A673 (cell line): ENCODE measurements around the gene ARHGAP1. TPM values are rescaled to one million over a fixed set of nuclear protein-coding genes. Genes with fewer than 3 reads are reported as not detected.

Experiments used
- BruUV-seq: library from RNA; stranded (reverse); fragments of 400-500 nt; replicated peaks from 2 replicates; lab custom pipeline; 2021; lab: Mats Ljungman, UMichigan
- CTCF ChIA-PET: fragments of 300-600 bp; sonication (Branson Sonifier 250); formaldehyde crosslinking; loops from one replicate; lab custom pipeline; 2022; ENCODE audit warnings: antibody characterized with exemption; lab: Charles Lee
- POLR2A ChIA-PET: fragments of 300-600 bp; sonication (Branson Sonifier 250); formaldehyde crosslinking; loops from one replicate; lab custom pipeline; 2022; ENCODE audit warnings: antibody characterized with exemption; ENCODE audit not compliant: low non-redundant PET; lab: Charles Lee
- DNase-seq: peaks from one replicate; pipeline ENCODE4 v3.0.0-alpha.2; 2015; ENCODE audit warnings: low spot score
- H3K27ac ChIP-seq: fragments of 200-600 bp; sonication (generic); 2 replicates; pipeline ENCODE4 v1.5.1; 2016; ENCODE audit warnings: mixed run types, low read depth, mild to moderate bottlenecking, mixed read lengths, antibody characterized with exemption, low read length; ENCODE audit not compliant: poor library complexity, severe bottlenecking
- H3K27me3 ChIP-seq: fragments of 200-600 bp; sonication (generic); replicated peaks from 2 replicates; pipeline ENCODE4 v1.6.1; 2017; ENCODE audit warnings: mixed run types, low read depth, mild to moderate bottlenecking, mixed read lengths, antibody characterized with exemption, low read length; ENCODE audit not compliant: insufficient read depth, poor library complexity
- H3K36me3 ChIP-seq: fragments of 200-600 bp; sonication (generic); 2 replicates; pipeline ENCODE4 v1.6.1; 2016; ENCODE audit warnings: mixed run types, mild to moderate bottlenecking, mixed read lengths, antibody characterized with exemption, low read length; ENCODE audit not compliant: insufficient read depth, poor library complexity, severe bottlenecking
- H3K4me1 ChIP-seq: fragments of 200-600 bp; sonication (generic); 2 replicates; pipeline ENCODE4 v1.6.1; 2017; ENCODE audit warnings: mixed run types, mild to moderate bottlenecking, mixed read lengths, antibody characterized with exemption, low read length; ENCODE audit not compliant: insufficient read depth, poor library complexity, severe bottlenecking
- H3K4me3 ChIP-seq: fragments of 200-600 bp; sonication (generic); 2 replicates; pipeline ENCODE4 v1.5.1; 2016; ENCODE audit warnings: low read depth, mixed run types, mild to moderate bottlenecking, mixed read lengths, low read length; ENCODE audit not compliant: poor library complexity, severe bottlenecking
- H3K9me3 ChIP-seq: fragments of 200-600 bp; sonication (generic); 2 replicates; pipeline ENCODE4 v1.6.1; 2016; ENCODE audit warnings: mixed run types, low read depth, mild to moderate bottlenecking, mixed read lengths, antibody characterized with exemption, low read length; ENCODE audit not compliant: poor library complexity, severe bottlenecking
- CTCF ChIP-seq: fragments of 300-800, 200-600 bp; sonication (generic); conservative IDR thresholded peaks from 2 replicates; pipeline ENCODE4 v1.5.1; 2017; ENCODE audit warnings: low read depth, mild to moderate bottlenecking, antibody characterized with exemption, low read length, moderate library complexity, mixed read lengths
- EZH2 ChIP-seq: fragments of 200-600 bp; sonication (generic); IDR thresholded peaks from 2 replicates; pipeline ENCODE4 v1.6.1; 2017; ENCODE audit warnings: borderline replicate concordance, low read depth, mild to moderate bottlenecking, mixed read lengths, antibody characterized with exemption, low read length; ENCODE audit not compliant: poor library complexity, severe bottlenecking
- intact Hi-C: fragments of 100-400 bp; cut with micrococcal nuclease; formaldehyde crosslinking; loops from one replicate; pipeline ENCODE4 v1.10.0; 2022; ENCODE audit not compliant: unreplicated experiment
- total RNA-seq: library from RNA; stranded (reverse); gene quantifications from 2 replicates; pipeline ENCODE4 v1.2.3, GENCODE V29; 2021

The ARHGAP1 gene
- total RNA-seq, 1 experiment from 2014 or later, result 89.3 TPM

DNA sequence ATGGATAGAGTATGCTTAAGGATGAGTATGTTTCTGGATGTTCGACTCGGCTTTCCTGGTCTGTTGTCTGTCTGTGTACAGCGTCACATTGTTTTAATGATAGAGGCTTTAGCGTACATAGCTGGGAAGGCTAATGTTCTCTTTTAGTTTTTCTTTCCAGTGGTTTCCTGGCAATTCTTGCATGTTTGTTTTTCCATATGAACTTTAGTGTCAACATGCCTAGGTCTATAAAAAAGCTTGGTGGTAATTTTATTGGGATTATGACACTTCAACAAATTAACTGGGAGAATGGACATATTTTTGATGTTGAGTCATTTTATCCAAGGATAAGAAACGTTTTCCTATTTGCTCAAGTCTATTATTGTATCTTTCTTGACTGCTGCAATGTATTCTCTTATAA is 36.2 kb upstream of the ARHGAP1 start:
- Histone ChIP-seq H3K4me1 (no peaks in the 10 kb centered on the region), H3K27ac (no peak overlapping the region), H3K9me3 (no peaks in the 10 kb centered on the region), H3K36me3 (peaks cover 8% of the 10 kb centered on the region), H3K27me3 (no peaks in the 10 kb centered on the region), H3K4me3 (no peak overlapping the region)
- ChIA-PET POLR2A (no interaction called here), CTCF (no interaction called here)
- intact Hi-C loops, result no loop called here
- TF ChIP-seq EZH2, result no peak
- no peak for TF ChIP-seq CTCF
- no peak for DNase-seq
- no TSS peak for BruUV-seq

DNA sequence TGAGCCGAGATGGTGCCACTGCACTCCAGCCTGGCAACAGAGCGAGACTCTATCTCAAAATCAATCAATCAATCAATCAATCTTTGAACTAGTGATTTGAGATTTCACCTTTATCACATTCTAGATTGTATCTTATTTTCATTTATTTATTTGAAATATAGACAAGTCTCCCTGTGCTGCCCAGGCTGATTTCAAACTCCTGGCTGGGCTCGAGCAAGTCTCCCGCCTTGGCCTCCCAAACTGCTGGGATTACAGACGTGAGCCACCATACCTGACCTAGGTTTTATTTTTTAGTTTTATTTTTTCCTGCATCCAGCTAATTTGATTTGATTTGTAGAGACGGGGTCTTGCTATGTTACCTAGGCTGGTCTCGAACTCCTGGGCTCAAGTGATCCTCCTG is 35.7 kb upstream of the ARHGAP1 start:
- H3K27ac ChIP-seq, result no peak overlapping the region
- peaks cover 3% of the 10 kb centered on the region for H3K36me3 ChIP-seq
- H3K9me3 ChIP-seq, result no peaks in the 10 kb centered on the region
- no peaks in the 10 kb centered on the region for H3K4me1 ChIP-seq
- ChIA-PET CTCF (no interaction called here), POLR2A (no interaction called here)
- no peak for TF ChIP-seq CTCF
- no peak for TF ChIP-seq EZH2
- no peaks in the 10 kb centered on the region for H3K27me3 ChIP-seq
- H3K4me3 ChIP-seq, result no peak overlapping the region
- DNase-seq, result no peak
- intact Hi-C loops, result no loop called here
- no TSS peak for BruUV-seq

GRCh38 chr11:46733234-46733633 is 32.8 kb upstream of the ARHGAP1 start:
- CTCF ChIA-PET, result no interaction called here

More at GRCh38 chr11:46733234-46733633, 32.8 kb upstream of the ARHGAP1 start:
- Histone ChIP-seq H3K27me3 (no peaks in the 10 kb centered on the region), H3K36me3 (no peaks in the 10 kb centered on the region), H3K9me3 (no peaks in the 10 kb centered on the region), H3K27ac (no peak overlapping the region), H3K4me3 (no peak overlapping the region), H3K4me1 (no peaks in the 10 kb centered on the region)
- intact Hi-C loops, result no loop called here
- BruUV-seq, result no TSS peak
- TF ChIP-seq CTCF, result no peak
- no peak for TF ChIP-seq EZH2
- POLR2A ChIA-PET, result no interaction called here
- DNase-seq, result no peak
